ENCODE measurements around the gene RGS16. TPM values are rescaled to one million over a fixed set of nuclear protein-coding genes. Genes with fewer than 3 reads are reported as not detected.

Gene RGS16
- total and polyA plus RNA-seq, 2 donors (not counting 1 experiment from before 2014, with no cell fraction given): 3.3 to 11.4 TPM

DNA sequence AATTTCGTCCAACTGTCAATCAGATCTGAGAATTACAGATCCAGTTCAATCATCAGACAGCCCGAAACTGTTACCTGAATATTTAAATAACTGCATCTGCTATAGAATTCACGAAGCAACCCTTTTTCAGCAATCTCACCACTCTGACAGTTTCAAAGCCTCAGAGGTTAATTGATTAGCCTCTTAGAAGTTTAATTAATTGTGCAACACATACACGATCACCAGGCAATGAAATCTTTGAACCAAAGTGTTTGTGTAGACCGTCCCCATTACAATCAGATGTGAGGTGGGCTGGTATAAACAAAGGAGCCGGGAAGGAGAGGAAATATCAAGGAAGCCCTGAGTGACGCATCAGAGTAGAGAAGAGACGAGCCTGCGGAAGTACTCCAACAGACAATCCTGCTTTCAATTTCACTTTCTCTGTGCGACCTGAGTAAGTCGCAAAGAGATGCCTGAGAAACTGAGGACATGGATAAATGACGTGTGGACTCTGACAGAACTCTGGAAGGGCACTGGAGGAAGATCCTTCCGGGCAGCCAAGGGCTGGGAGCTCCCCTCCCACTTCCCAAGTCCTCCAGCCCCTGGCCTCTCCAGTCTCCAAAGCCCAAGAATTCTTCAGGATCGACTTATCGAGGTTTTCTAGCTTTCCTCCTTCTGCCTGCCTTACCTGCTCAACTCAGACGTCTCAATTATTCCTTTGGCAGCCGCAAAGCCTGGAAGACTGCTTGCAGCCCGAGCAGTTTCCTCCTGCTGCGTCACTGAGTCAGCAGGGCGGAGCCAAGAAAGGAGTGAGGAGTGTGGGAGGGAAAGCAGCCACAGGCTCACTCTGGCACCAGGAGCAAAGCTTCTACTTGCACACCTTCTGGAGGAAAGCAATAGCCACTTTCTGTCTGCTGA lies 15.4 kb downstream of the RGS16 start, which contains the start of gene RNASEL:
RNASEL (minus strand) TSS at position 757 of the 897 bp plus-strand sequence. CDS start 2,450 bp downstream, outside the sequence.
- ATAC-seq (ENCODE audit: low read depth): peak; percentile 87
- peak within 1 kb of the TSS; percentile 99 for H3K4me3 Mint-ChIP-seq
- Histone ChIP-seq H2AFZ (ENCODE audit: insufficient read depth, low read depth, low read length, poor library complexity, severe bottlenecking) (peak within 1 kb of the TSS; percentile 86), H3K9ac (ENCODE audit: low read length) (peak within 1 kb of the TSS; percentile 97), H3K4me1 (ENCODE audit: control insufficient read depth in 2 of 2, insufficient read depth in 2 of 2, low read length in 2 of 2) (peaks cover 28 to 32% of the 10 kb centered on the region in 2 donors), H4K20me1 (ENCODE audit: control insufficient read depth, insufficient read depth, low read length, poor library complexity, severe bottlenecking) (no peaks in the 10 kb centered on the region), H3K9me3 (ENCODE audit: control extremely low read depth in 1 of 3, control insufficient read depth in 2 of 3, insufficient read depth in 1 of 3, low read length in 2 of 3) (peaks cover 0 to 5% (median 1%) of the 10 kb centered on the region in 3 donors), H3K4me3 (ENCODE audit: control extremely low read depth in 1 of 5, extremely low read depth in 1 of 5, insufficient read depth in 1 of 5, low read depth in 2 of 5, low read length in 4 of 5) (peak within 1 kb of the TSS; percentile 68 to 100 (median 82)), H3K27me3 (replicated peaks in 1 of 4; ENCODE audit: control extremely low read depth in 1 of 4, control insufficient read depth in 3 of 4, insufficient read depth in 4 of 4, low read length in 3 of 4) (no peaks in the 10 kb centered on the region), H3K79me2 (ENCODE audit: control insufficient read depth, insufficient read depth, low read length) (peaks cover 46% of the 10 kb centered on the region), H3K36me3 (replicated peaks in 1 of 2; ENCODE audit: control extremely low read depth in 1 of 2, control insufficient read depth in 1 of 2, extremely low read depth in 1 of 2, insufficient read depth in 2 of 2, low read length in 1 of 2) (peaks cover 0 to 18% of the 10 kb centered on the region in 2 experiments), H3K27ac (ENCODE audit: low read length in 2 of 2) (peak within 1 kb of the TSS; percentile 94 to 98), H3K4me2 (replicated peaks; ENCODE audit: low read depth, low read length, poor library complexity, severe bottlenecking) (peak within 1 kb of the TSS; percentile 87)
- H3K4me1 Mint-ChIP-seq: peaks cover 43% of the 10 kb centered on the region
- H3K27ac Mint-ChIP-seq: peak within 1 kb of the TSS; percentile 99
- no peaks in the 10 kb centered on the region for H3K27me3 Mint-ChIP-seq
- 1% methylated on average over 12 of the region's 20 CpGs for WGBS (ENCODE audit: insufficient coverage)
- TF ChIP-seq, protein P1, sequence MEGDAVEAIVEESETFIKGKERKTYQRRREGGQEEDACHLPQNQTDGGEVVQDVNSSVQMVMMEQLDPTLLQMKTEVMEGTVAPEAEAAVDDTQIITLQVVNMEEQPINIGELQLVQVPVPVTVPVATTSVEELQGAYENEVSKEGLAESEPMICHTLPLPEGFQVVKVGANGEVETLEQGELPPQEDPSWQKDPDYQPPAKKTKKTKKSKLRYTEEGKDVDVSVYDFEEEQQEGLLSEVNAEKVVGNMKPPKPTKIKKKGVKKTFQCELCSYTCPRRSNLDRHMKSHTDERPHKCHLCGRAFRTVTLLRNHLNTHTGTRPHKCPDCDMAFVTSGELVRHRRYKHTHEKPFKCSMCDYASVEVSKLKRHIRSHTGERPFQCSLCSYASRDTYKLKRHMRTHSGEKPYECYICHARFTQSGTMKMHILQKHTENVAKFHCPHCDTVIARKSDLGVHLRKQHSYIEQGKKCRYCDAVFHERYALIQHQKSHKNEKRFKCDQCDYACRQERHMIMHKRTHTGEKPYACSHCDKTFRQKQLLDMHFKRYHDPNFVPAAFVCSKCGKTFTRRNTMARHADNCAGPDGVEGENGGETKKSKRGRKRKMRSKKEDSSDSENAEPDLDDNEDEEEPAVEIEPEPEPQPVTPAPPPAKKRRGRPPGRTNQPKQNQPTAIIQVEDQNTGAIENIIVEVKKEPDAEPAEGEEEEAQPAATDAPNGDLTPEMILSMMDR (IDR thresholded peaks at IDR 0.05): no peak
- TF ChIP-seq EZH2 (IDR thresholded peaks at IDR 0.05; ENCODE audit: borderline replicate concordance, insufficient read depth, low read depth, low read length, poor library complexity, severe bottlenecking): no peak
- no peaks in the 10 kb centered on the region for H3K9me3 Mint-ChIP-seq (ENCODE audit: insufficient read depth)
- intact Hi-C loops (cut with micrococcal nuclease): loop anchor here (2.0 kb wide), 2 partner anchors 18 to 104 kb away; no protein-coding TSS in a partner anchor
- ChIA-PET POLR2A (interaction anchor here (0.8 to 1.4 kb wide), 4 partner anchors 18 to 201 kb away, joined by 3 to 4 read pairs (median 3); partner anchors contain the start of gene GLUL), CTCF (interaction anchor here (1.0 to 24.5 kb wide), 9 partner anchors 8 to 198 kb away, joined by 3 to 989 read pairs (median 5); partner anchors contain the start of genes NPL and RGS16)
- DNase-seq: peak; percentile 80
